GM23338 (cell line): Measurements from ENCODE around the gene PLXNB2. TPM values are rescaled to one million over a fixed set of nuclear protein-coding genes. Genes with fewer than 3 reads are reported as not detected.

Experiments
- ATAC-seq: fragments of 200-7000 bp; cut with Tn5 transposase; 3 replicates; pipeline ENCODE4 v1.9.1; 2020
- DNase-seq: peaks from one replicate; pipeline ENCODE4 v3.0.0-alpha.2; 2015; ENCODE audit warnings: low spot score
- H2AFZ ChIP-seq: fragments of 200-600 bp; sonication (generic); 2 replicates; pipeline ENCODE4 v1.8.0; 2016; ENCODE audit warnings: antibody characterized with exemption, mild to moderate bottlenecking, moderate library complexity
- H3F3A ChIP-seq: fragments of 200-600 bp; sonication (generic); replicated peaks from 2 replicates; pipeline ENCODE4 v1.8.0; 2017; ENCODE audit warnings: antibody characterized with exemption, mixed run types, low read depth
- H3K27ac ChIP-seq: fragments of 200-600 bp; sonication (generic); 2 replicates; pipeline ENCODE4 v1.6.1; 2016; ENCODE audit warnings: low read depth
- H3K27me3 ChIP-seq: fragments of 200-600 bp; sonication (generic); 2 replicates; pipeline ENCODE4 v1.8.0; 2016; ENCODE audit warnings: mild to moderate bottlenecking, mixed run types, moderate library complexity; ENCODE audit not compliant: insufficient read depth
- H3K36me3 ChIP-seq: fragments of 200-600 bp; sonication (generic); 2 replicates; pipeline ENCODE4 v1.8.0; 2016; ENCODE audit warnings: mild to moderate bottlenecking; ENCODE audit not compliant: insufficient read depth
- H3K4me1 ChIP-seq: fragments of 200-600 bp; sonication (generic); 2 replicates; pipeline ENCODE4 v1.8.0; 2016; ENCODE audit warnings: mild to moderate bottlenecking, moderate library complexity; ENCODE audit not compliant: insufficient read depth
- H3K4me2 ChIP-seq: fragments of 200-600 bp; sonication (generic); 2 replicates; pipeline ENCODE4 v1.7.1; 2017; ENCODE audit warnings: mixed run types
- H3K4me3 ChIP-seq: fragments of 200-600 bp; sonication (generic); 2 replicates; pipeline ENCODE4 v1.6.1; 2016; ENCODE audit warnings: mixed run types
- H3K79me2 ChIP-seq: fragments of 200-600 bp; sonication (generic); replicated peaks from 2 replicates; pipeline ENCODE4 v1.8.0; 2017; ENCODE audit warnings: mild to moderate bottlenecking; ENCODE audit not compliant: insufficient read depth
- H3K9me2 ChIP-seq: fragments of 200-600 bp; sonication (generic); 2 replicates; pipeline ENCODE4 v1.8.0; 2017; ENCODE audit not compliant: insufficient read depth
- H4K20me1 ChIP-seq: fragments of 200-600 bp; sonication (generic); replicated peaks from 2 replicates; pipeline ENCODE4 v1.8.0; 2017; ENCODE audit warnings: mild to moderate bottlenecking; ENCODE audit not compliant: insufficient read depth
- H3K27ac Mint-ChIP-seq: 2 replicates; pipeline ENCODE4 v1.8.0; 2020; ENCODE audit warnings: inconsistent platforms, mild to moderate bottlenecking, moderate library complexity, mixed read lengths
- H3K27me3 Mint-ChIP-seq: 3 replicates; pipeline ENCODE4 v1.8.0; 2022; ENCODE audit warnings: low read depth, mild to moderate bottlenecking, moderate library complexity, mixed read lengths, inconsistent platforms; ENCODE audit not compliant: insufficient read depth, poor library complexity
- H3K36me3 Mint-ChIP-seq: 3 replicates; pipeline ENCODE4 v1.8.0; 2021; ENCODE audit warnings: low read depth, mild to moderate bottlenecking, inconsistent platforms, moderate library complexity, mixed read lengths
- H3K4me1 Mint-ChIP-seq: 3 replicates; pipeline ENCODE4 v1.8.0; 2020; ENCODE audit warnings: mild to moderate bottlenecking, inconsistent platforms, mixed read lengths
- H3K4me3 Mint-ChIP-seq: 3 replicates; pipeline ENCODE4 v1.8.0; 2021; ENCODE audit warnings: moderate library complexity, mild to moderate bottlenecking, inconsistent platforms, mixed read lengths
- H3K9me3 Mint-ChIP-seq: 3 replicates; pipeline ENCODE4 v1.8.0; 2020; ENCODE audit warnings: moderate library complexity, mild to moderate bottlenecking, inconsistent platforms, mixed read lengths
- STAT1 ChIP-seq: IDR thresholded peaks from one replicate; pipeline ENCODE4 v1.6.1; 2016; ENCODE audit warnings: antibody characterized with exemption; ENCODE audit not compliant: unreplicated experiment
- ZNF114 ChIP-seq: fragments of 250-450 bp; sonication (Bioruptor Pico); IDR thresholded peaks from 2 replicates; pipeline ENCODE4 v1.5.0; 2020; ENCODE audit warnings: mild to moderate bottlenecking, moderate library complexity
- polyA plus RNA-seq: library from polyadenylated mRNA; unstranded; fragments of >200 nt; fragmentation: Nextera tagmentation; extraction: Ambion mirVana; gene quantifications from 2 replicates; pipeline ENCODE4 v1.2.1, GENCODE V29; 2016
- total RNA-seq: library from RNA; depleted of rRNA; stranded (reverse); fragments of >200 nt; shearing (Covaris generic); gene quantifications from 2 replicates; pipeline ENCODE4 v1.2.3, GENCODE V29; 2014
- TF ChIP-seq, protein P1 (sequence below): fragments of 250-450 bp; sonication (Bioruptor Pico); IDR thresholded peaks from 2 replicates; pipeline ENCODE4 v1.5.0; 2020; ENCODE audit warnings: mild to moderate bottlenecking, moderate library complexity
- TF ChIP-seq, protein P2 (sequence below): IDR thresholded peaks from 2 replicates; pipeline ENCODE4 v1.6.1; 2016; ENCODE audit warnings: antibody characterized with exemption

The PLXNB2 gene
- total and polyA plus RNA-seq, 2 experiments from 2014 or later, result 29.1 to 66.3 TPM

GRCh38 chr22:50258361-50259292 lies 48.8 kb downstream of the PLXNB2 start (continued):
- TF ChIP-seq, protein P1, sequence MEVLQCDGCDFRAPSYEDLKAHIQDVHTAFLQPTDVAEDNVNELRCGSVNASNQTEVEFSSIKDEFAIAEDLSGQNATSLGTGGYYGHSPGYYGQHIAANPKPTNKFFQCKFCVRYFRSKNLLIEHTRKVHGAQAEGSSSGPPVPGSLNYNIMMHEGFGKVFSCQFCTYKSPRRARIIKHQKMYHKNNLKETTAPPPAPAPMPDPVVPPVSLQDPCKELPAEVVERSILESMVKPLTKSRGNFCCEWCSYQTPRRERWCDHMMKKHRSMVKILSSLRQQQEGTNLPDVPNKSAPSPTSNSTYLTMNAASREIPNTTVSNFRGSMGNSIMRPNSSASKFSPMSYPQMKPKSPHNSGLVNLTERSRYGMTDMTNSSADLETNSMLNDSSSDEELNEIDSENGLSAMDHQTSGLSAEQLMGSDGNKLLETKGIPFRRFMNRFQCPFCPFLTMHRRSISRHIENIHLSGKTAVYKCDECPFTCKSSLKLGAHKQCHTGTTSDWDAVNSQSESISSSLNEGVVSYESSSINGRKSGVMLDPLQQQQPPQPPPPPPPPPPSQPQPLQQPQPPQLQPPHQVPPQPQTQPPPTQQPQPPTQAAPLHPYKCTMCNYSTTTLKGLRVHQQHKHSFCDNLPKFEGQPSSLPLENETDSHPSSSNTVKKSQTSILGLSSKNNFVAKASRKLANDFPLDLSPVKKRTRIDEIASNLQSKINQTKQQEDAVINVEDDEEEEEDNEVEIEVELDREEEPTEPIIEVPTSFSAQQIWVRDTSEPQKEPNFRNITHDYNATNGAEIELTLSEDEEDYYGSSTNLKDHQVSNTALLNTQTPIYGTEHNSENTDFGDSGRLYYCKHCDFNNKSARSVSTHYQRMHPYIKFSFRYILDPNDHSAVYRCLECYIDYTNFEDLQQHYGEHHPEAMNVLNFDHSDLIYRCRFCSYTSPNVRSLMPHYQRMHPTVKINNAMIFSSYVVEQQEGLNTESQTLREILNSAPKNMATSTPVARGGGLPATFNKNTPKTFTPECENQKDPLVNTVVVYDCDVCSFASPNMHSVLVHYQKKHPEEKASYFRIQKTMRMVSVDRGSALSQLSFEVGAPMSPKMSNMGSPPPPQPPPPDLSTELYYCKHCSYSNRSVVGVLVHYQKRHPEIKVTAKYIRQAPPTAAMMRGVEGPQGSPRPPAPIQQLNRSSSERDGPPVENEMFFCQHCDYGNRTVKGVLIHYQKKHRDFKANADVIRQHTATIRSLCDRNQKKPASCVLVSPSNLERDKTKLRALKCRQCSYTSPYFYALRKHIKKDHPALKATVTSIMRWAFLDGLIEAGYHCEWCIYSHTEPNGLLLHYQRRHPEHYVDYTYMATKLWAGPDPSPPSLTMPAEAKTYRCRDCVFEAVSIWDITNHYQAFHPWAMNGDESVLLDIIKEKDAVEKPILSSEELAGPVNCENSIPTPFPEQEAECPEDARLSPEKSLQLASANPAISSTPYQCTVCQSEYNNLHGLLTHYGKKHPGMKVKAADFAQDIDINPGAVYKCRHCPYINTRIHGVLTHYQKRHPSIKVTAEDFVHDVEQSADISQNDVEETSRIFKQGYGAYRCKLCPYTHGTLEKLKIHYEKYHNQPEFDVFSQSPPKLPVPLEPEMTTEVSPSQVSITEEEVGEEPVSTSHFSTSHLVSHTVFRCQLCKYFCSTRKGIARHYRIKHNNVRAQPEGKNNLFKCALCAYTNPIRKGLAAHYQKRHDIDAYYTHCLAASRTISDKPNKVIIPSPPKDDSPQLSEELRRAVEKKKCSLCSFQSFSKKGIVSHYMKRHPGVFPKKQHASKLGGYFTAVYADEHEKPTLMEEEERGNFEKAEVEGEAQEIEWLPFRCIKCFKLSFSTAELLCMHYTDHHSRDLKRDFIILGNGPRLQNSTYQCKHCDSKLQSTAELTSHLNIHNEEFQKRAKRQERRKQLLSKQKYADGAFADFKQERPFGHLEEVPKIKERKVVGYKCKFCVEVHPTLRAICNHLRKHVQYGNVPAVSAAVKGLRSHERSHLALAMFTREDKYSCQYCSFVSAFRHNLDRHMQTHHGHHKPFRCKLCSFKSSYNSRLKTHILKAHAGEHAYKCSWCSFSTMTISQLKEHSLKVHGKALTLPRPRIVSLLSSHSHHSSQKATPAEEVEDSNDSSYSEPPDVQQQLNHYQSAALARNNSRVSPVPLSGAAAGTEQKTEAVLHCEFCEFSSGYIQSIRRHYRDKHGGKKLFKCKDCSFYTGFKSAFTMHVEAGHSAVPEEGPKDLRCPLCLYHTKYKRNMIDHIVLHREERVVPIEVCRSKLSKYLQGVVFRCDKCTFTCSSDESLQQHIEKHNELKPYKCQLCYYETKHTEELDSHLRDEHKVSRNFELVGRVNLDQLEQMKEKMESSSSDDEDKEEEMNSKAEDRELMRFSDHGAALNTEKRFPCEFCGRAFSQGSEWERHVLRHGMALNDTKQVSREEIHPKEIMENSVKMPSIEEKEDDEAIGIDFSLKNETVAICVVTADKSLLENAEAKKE (CRISPR knock-in tag), result no peak

DNA sequence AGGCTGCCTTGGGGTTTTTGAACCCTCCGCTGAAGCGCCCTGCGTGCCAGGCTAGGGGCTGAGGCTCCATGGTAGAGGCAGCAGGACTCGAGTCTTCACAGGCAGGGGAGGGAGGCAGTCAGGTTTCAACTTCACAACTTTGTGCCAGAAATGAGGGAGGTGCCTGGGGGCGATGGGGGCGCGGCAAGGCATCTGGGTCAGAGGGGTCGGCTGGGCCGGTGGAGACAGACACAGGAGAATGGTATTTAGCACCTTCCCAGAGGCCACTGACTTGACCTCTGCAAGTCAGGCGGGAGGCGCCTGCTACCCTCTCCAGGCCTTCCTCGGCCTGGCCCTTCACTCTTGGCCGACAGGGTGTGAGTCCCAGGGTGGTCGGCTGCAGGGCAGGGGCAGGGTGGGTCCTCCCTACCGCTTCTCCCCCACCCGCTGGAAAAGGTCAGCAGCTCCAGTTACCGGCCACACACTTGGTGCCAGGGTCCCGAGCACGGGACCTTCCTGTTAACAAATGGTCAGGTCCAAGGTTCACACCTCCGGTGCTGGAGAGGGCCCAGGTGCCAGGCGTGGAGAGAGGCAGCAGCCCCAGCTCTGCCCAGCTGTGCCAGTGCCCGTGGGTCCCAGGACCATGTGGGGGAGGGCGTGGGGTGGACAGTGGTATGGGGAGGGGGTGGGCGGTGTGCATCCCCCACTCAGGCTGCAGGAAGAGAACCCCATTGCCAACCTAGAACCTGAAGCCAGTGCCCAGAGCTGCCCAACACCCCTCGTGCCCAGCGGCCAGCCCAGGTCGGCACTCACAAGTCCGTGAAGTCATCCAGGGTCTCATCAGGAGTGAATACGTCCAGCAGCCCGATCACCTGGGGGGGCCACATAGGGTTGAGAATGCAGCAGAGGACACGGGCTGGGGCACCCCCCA lies 49.7 kb downstream of the PLXNB2 start:
- Histone ChIP-seq H3K4me3 (no peak overlapping the region), H3K4me2 (no peak overlapping the region), H3K27ac (no peak overlapping the region), H3K79me2 (no peaks in the 10 kb centered on the region), H3K27me3 (peaks cover 19% of the 10 kb centered on the region), H2AFZ (no peak overlapping the region), H3K36me3 (no peaks in the 10 kb centered on the region), H4K20me1 (no peaks in the 10 kb centered on the region), H3K4me1 (peaks cover 7% of the 10 kb centered on the region), H3F3A (no peaks in the 10 kb centered on the region), H3K9me2 (no peaks in the 10 kb centered on the region)
- Mint-ChIP-seq H3K36me3 (no peaks in the 10 kb centered on the region), H3K27ac (no peak overlapping the region), H3K4me1 (peaks cover 6% of the 10 kb centered on the region; the same call in 2 of the 3 replicates), H3K4me3 (no peak overlapping the region), H3K27me3 (peaks cover 20% of the 10 kb centered on the region), H3K9me3 (no peaks in the 10 kb centered on the region)
- DNase-seq, result no peak
- no peak for ATAC-seq
- no peak for TF ChIP-seq ZNF114 (CRISPR knock-in tag)
- TF ChIP-seq, protein P2, sequence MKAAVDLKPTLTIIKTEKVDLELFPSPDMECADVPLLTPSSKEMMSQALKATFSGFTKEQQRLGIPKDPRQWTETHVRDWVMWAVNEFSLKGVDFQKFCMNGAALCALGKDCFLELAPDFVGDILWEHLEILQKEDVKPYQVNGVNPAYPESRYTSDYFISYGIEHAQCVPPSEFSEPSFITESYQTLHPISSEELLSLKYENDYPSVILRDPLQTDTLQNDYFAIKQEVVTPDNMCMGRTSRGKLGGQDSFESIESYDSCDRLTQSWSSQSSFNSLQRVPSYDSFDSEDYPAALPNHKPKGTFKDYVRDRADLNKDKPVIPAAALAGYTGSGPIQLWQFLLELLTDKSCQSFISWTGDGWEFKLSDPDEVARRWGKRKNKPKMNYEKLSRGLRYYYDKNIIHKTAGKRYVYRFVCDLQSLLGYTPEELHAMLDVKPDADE, result no peak
- TF ChIP-seq, protein P1 (CRISPR knock-in tag), result no peak
- TF ChIP-seq STAT1, result no peak
